KMS-11 (cell line): ENCODE results near the gene TAF1C.

Source experiments
- H2AFZ ChIP-seq: fragments of 200-600 bp; sonication (generic); 2 replicates; pipeline ENCODE4 v1.6.1; 2016; ENCODE audit warnings: antibody characterized with exemption, mixed run types, low read depth
- H3K27ac ChIP-seq: fragments of 200-600 bp; sonication (generic); 2 replicates; pipeline ENCODE4 v1.6.1; 2016; ENCODE audit warnings: mild to moderate bottlenecking, mixed run types
- H3K27me3 ChIP-seq: fragments of 200-600 bp; sonication (generic); 2 replicates; pipeline ENCODE4 v1.6.1; 2017; ENCODE audit warnings: mild to moderate bottlenecking, low read depth, mixed run types, moderate library complexity; ENCODE audit not compliant: insufficient read depth
- H3K36me3 ChIP-seq: fragments of 200-600 bp; sonication (generic); 2 replicates; pipeline ENCODE4 v1.6.1; 2017; ENCODE audit warnings: mild to moderate bottlenecking, mixed run types; ENCODE audit not compliant: insufficient read depth
- H3K4me1 ChIP-seq: fragments of 200-600 bp; sonication (generic); 2 replicates; pipeline ENCODE4 v1.6.1; 2016; ENCODE audit warnings: mild to moderate bottlenecking, low read depth, mixed run types; ENCODE audit not compliant: poor library complexity, severe bottlenecking
- H3K4me2 ChIP-seq: fragments of 200-600 bp; sonication (generic); 2 replicates; pipeline ENCODE4 v1.7.0; 2016; ENCODE audit warnings: mild to moderate bottlenecking, mixed run types
- H3K4me3 ChIP-seq: fragments of 200-600 bp; sonication (generic); IDR thresholded peaks from 2 replicates; pipeline ENCODE4 v1.6.1; 2017; ENCODE audit warnings: low read depth, low read length, mixed read lengths; ENCODE audit not compliant: insufficient read depth
- H3K79me2 ChIP-seq: fragments of 200-600 bp; sonication (generic); 2 replicates; pipeline ENCODE4 v1.6.1; 2016; ENCODE audit warnings: low read depth, mixed run types; ENCODE audit not compliant: insufficient read depth
- H3K9ac ChIP-seq: fragments of 200-600 bp; sonication (generic); 2 replicates; pipeline ENCODE4 v1.6.1; 2016; ENCODE audit warnings: mild to moderate bottlenecking, mixed run types
- H4K20me1 ChIP-seq: fragments of 200-600 bp; sonication (generic); 2 replicates; pipeline ENCODE4 v1.6.1; 2016; ENCODE audit warnings: mild to moderate bottlenecking, mixed run types; ENCODE audit not compliant: insufficient read depth
- CTCF ChIP-seq: fragments of 200-600 bp; sonication (generic); conservative IDR thresholded peaks from 2 replicates; pipeline ENCODE4 v1.6.1; 2017; ENCODE audit warnings: low read depth, mild to moderate bottlenecking, antibody characterized with exemption, low read length, moderate library complexity, mixed read lengths

The TAF1C gene

GRCh38 chr16:84198401-84198800 lies 11.5 kb upstream of the TAF1C start:
- no peak for TF ChIP-seq CTCF
- H3K4me3 ChIP-seq = no peak overlapping the region
- H3K9ac ChIP-seq = no peak overlapping the region
- H3K79me2 ChIP-seq = no peaks in the 10 kb centered on the region
- H3K36me3 ChIP-seq = no peaks in the 10 kb centered on the region
- H3K27me3 ChIP-seq = peaks cover 36% of the 10 kb centered on the region; the same call in 1 of the 2 replicates
- H2AFZ ChIP-seq = no peak overlapping the region
- H4K20me1 ChIP-seq = no peaks in the 10 kb centered on the region
- H3K4me1 ChIP-seq = no peaks in the 10 kb centered on the region
- no peak overlapping the region for H3K27ac ChIP-seq
- H3K4me2 ChIP-seq = no peak overlapping the region

GRCh38 chr16:84197466-84198128 lies 10.7 kb upstream of the TAF1C start:
- Histone ChIP-seq H3K9ac (no peak overlapping the region), H3K27me3 (peaks cover 39% of the 10 kb centered on the region; the same call in 1 of the 2 replicates), H3K4me2 (no peak overlapping the region), H4K20me1 (no peaks in the 10 kb centered on the region), H3K27ac (no peak overlapping the region), H3K4me3 (no peak overlapping the region), H3K36me3 (no peaks in the 10 kb centered on the region), H3K79me2 (no peaks in the 10 kb centered on the region), H3K4me1 (no peaks in the 10 kb centered on the region), H2AFZ (no peak overlapping the region)
- no peak for TF ChIP-seq CTCF

GRCh38 chr16:84196727-84197394 lies 10.0 kb upstream of the TAF1C start:
- no peak overlapping the region for H3K9ac ChIP-seq

GRCh38 chr16:84196101-84196500 lies 9.2 kb upstream of the TAF1C start:
- Histone ChIP-seq H3K79me2 (no peaks in the 10 kb centered on the region), H3K36me3 (no peaks in the 10 kb centered on the region), H3K4me2 (no peak overlapping the region), H3K9ac (no peak overlapping the region), H4K20me1 (no peaks in the 10 kb centered on the region), H3K4me1 (no peaks in the 10 kb centered on the region), H2AFZ (no peak overlapping the region), H3K27ac (no peak overlapping the region), H3K27me3 (peaks cover 41% of the 10 kb centered on the region; the same call in 1 of the 2 replicates), H3K4me3 (no peak overlapping the region)
- TF ChIP-seq CTCF = no peak

More at GRCh38 chr16:84196727-84197394, 10.0 kb upstream of the TAF1C start:
- no peaks in the 10 kb centered on the region for H3K79me2 ChIP-seq
- H3K36me3 ChIP-seq = no peaks in the 10 kb centered on the region
- H4K20me1 ChIP-seq = no peaks in the 10 kb centered on the region
- H2AFZ ChIP-seq = no peak overlapping the region
- peaks cover 41% of the 10 kb centered on the region; the same call in 1 of the 2 replicates for H3K27me3 ChIP-seq
- no peak overlapping the region for H3K27ac ChIP-seq
- H3K4me1 ChIP-seq = no peaks in the 10 kb centered on the region
- no peak overlapping the region for H3K4me3 ChIP-seq
- no peak overlapping the region for H3K4me2 ChIP-seq
- no peak for TF ChIP-seq CTCF
